H1 (cell line): Measurements from ENCODE around the gene APOBEC2. TPM values are rescaled to one million over a fixed set of nuclear protein-coding genes. Genes with fewer than 3 reads are reported as not detected.

Source experiments
- CTCF ChIA-PET: fragments of 300-600 bp; sonication (Branson Sonifier 250); formaldehyde crosslinking; loops from one replicate; lab custom pipeline; 2021; ENCODE audit not compliant: partially characterized antibody; lab: Charles Lee
- POLR2A ChIA-PET: fragments of 300-600 bp; sonication (Branson Sonifier 250); formaldehyde crosslinking; loops from one replicate; lab custom pipeline; 2021; ENCODE audit warnings: inconsistent platforms; ENCODE audit not compliant: partially characterized antibody; lab: Charles Lee
- DNase-seq, 2 experiments: peaks; one replicate each; pipeline versions ENCODE4 v3.0.0 to v3.0.0-alpha.2; 2010 to 2022; ENCODE audit warnings: low spot score in 2 of 2, low read depth in 1 of 2, mixed read lengths in 1 of 2
- FAIRE-seq: peaks from 2 replicates; lab custom pipeline; 2011; peaks lifted over from hg19 to GRCh38; lab: Jason Lieb, UNC
- H2AFZ ChIP-seq: 2 replicates; pipeline ENCODE4 v1.8.1; 2012; ENCODE audit warnings: low read length, inconsistent platforms
- H2AK5ac ChIP-seq: 2 replicates; pipeline ENCODE4 v1.6.1; 2013; ENCODE audit warnings: low read depth, low read length
- H2BK120ac ChIP-seq: replicated peaks from 2 replicates; pipeline ENCODE3; 2013; ENCODE audit warnings: low read depth, low read length, inconsistent platforms
- H2BK12ac ChIP-seq: 2 replicates; pipeline ENCODE4 v1.6.1; 2013; ENCODE audit warnings: low read depth, low read length
- H2BK15ac ChIP-seq: 2 replicates; pipeline ENCODE4 v1.6.1; 2013; ENCODE audit warnings: low read length
- H2BK20ac ChIP-seq: 2 replicates; pipeline ENCODE4 v1.6.1; 2013; ENCODE audit warnings: low read length
- H2BK5ac ChIP-seq: 2 replicates; pipeline ENCODE4 v1.6.1; 2013; ENCODE audit warnings: low read depth, low read length
- H3K14ac ChIP-seq: 2 replicates; pipeline ENCODE4 v1.6.1; 2013; ENCODE audit warnings: inconsistent platforms; ENCODE audit not compliant: insufficient read length
- H3K18ac ChIP-seq: 2 replicates; pipeline ENCODE4 v1.6.1; 2013; ENCODE audit warnings: low read length; ENCODE audit errors: extremely low read depth
- H3K23ac ChIP-seq: 2 replicates; pipeline ENCODE4 v1.6.1; 2013; ENCODE audit warnings: inconsistent platforms; ENCODE audit not compliant: insufficient read length
- H3K23me2 ChIP-seq: 2 replicates; pipeline ENCODE4 v1.6.1; 2013; ENCODE audit warnings: low read depth, low read length
- H3K27ac ChIP-seq: 2 replicates; pipeline ENCODE4 v1.6.1; 2011; ENCODE audit warnings: low read depth, low read length, inconsistent platforms
- H3K27me3 ChIP-seq, 4 experiments: replicated peaks in 1 of 4; 1 replicate in 1 of 4; 2 replicates in 3 of 4; pipeline versions ENCODE4 v1.6.1 to v1.8.1; 2011 to 2013; ENCODE audit warnings: low read length in 3 of 4, mild to moderate bottlenecking in 3 of 4, inconsistent platforms in 2 of 4, mixed read lengths in 2 of 4, moderate library complexity in 1 of 4; ENCODE audit not compliant: control insufficient read depth in 3 of 4, insufficient read depth in 3 of 4; ENCODE audit errors: extremely low read depth in 1 of 4
- H3K36me3 ChIP-seq, 4 experiments: 2 replicates each; pipeline versions ENCODE4 v1.6.1 to v1.8.1; 2011 to 2013; ENCODE audit warnings: mild to moderate bottlenecking in 4 of 4, low read length in 3 of 4, moderate library complexity in 2 of 4, control low read depth in 1 of 4, inconsistent platforms in 1 of 4; ENCODE audit not compliant: insufficient read depth in 4 of 4, control insufficient read depth in 2 of 4
- H3K4ac ChIP-seq: replicated peaks from 2 replicates; pipeline ENCODE3; 2013; ENCODE audit warnings: low read length, low read depth, mixed read lengths, inconsistent platforms; ENCODE audit not compliant: insufficient read length
- H3K4me1 ChIP-seq, 4 experiments: replicated peaks in 1 of 4; 1 replicate in 1 of 4; 2 replicates in 3 of 4; pipeline versions ENCODE4 v1.6.1 to v1.8.1; 2011 to 2013; ENCODE audit warnings: low read length in 3 of 4, inconsistent platforms in 2 of 4, mixed read lengths in 1 of 4; ENCODE audit not compliant: insufficient read depth in 4 of 4, control insufficient read depth in 3 of 4
- H3K4me2 ChIP-seq, 2 experiments: 2 replicates each; pipeline versions ENCODE4 v1.6.1 to v1.8.1; 2011 to 2013; ENCODE audit warnings: low read depth in 2 of 2, low read length in 2 of 2, control low read depth in 1 of 2, inconsistent platforms in 1 of 2, mild to moderate bottlenecking in 1 of 2; ENCODE audit not compliant: insufficient read depth in 1 of 2
- H3K4me3 ChIP-seq, 4 experiments: fragments of 200-600, 300-600 bp in 1 of 4; sonication (generic), shearing (Covaris generic), sonication (Bioruptor Twin) in 1 of 4; 2 replicates each; pipeline versions ENCODE4 v1.5.1 to v1.8.1; 2011 to 2016; ENCODE audit warnings: low read length in 4 of 4, low read depth in 3 of 4, control low read depth in 2 of 4, inconsistent platforms in 2 of 4, mild to moderate bottlenecking in 2 of 4, mixed read lengths in 1 of 4, moderate library complexity in 1 of 4; ENCODE audit not compliant: insufficient read depth in 2 of 4; ENCODE audit errors: extremely low read depth in 1 of 4
- H3K56ac ChIP-seq: replicated peaks from 2 replicates; pipeline ENCODE3; 2013; ENCODE audit warnings: low read depth, mild to moderate bottlenecking, mixed read lengths, low read length, inconsistent platforms; ENCODE audit not compliant: insufficient read length
- H3K79me1 ChIP-seq: 2 replicates; pipeline ENCODE4 v1.6.1; 2013; ENCODE audit warnings: low read depth, low read length, control low read depth
- H3K79me2 ChIP-seq, 2 experiments: 2 replicates each; pipeline versions ENCODE4 v1.6.1 to v1.8.1; 2012 to 2013; ENCODE audit warnings: low read length in 2 of 2, mild to moderate bottlenecking in 2 of 2, inconsistent platforms in 1 of 2; ENCODE audit not compliant: insufficient read depth in 2 of 2, control insufficient read depth in 1 of 2
- H3K9ac ChIP-seq, 4 experiments: replicated peaks in 1 of 4; 1 replicate in 1 of 4; 2 replicates in 3 of 4; pipeline versions ENCODE4 v1.6.1 to v1.8.1; 2011 to 2013; ENCODE audit warnings: low read depth in 3 of 4, low read length in 3 of 4, control low read depth in 2 of 4, mild to moderate bottlenecking in 2 of 4, moderate library complexity in 2 of 4, inconsistent platforms in 1 of 4; ENCODE audit errors: extremely low read depth in 1 of 4
- H3K9me3 ChIP-seq, 2 experiments: 2 replicates each; pipeline versions ENCODE4 v1.6.1 to v1.8.1; 2012 to 2013; ENCODE audit warnings: mild to moderate bottlenecking in 2 of 2, moderate library complexity in 2 of 2, control low read depth in 1 of 2, inconsistent platforms in 1 of 2, low read depth in 1 of 2, low read length in 1 of 2, mixed read lengths in 1 of 2; ENCODE audit not compliant: insufficient read depth in 2 of 2
- H4K20me1 ChIP-seq, 2 experiments: replicated peaks in 1 of 2; 2 replicates each; pipeline versions ENCODE3 to v1.8.1; 2011 to 2013; ENCODE audit warnings: inconsistent platforms in 2 of 2, low read length in 2 of 2, mild to moderate bottlenecking in 1 of 2; ENCODE audit not compliant: insufficient read depth in 2 of 2, control insufficient read depth in 1 of 2
- H4K5ac ChIP-seq: 2 replicates; pipeline ENCODE4 v1.6.1; 2013; ENCODE audit warnings: low read length, low read depth, mixed read lengths, inconsistent platforms; ENCODE audit not compliant: insufficient read length
- H4K8ac ChIP-seq: 2 replicates; pipeline ENCODE4 v1.8.0; 2013; ENCODE audit warnings: mild to moderate bottlenecking, moderate library complexity, low read length, inconsistent platforms; ENCODE audit not compliant: insufficient read depth; ENCODE audit errors: extremely low read depth
- H4K91ac ChIP-seq: replicated peaks from 2 replicates; pipeline ENCODE3; 2013; ENCODE audit warnings: low read length, mixed read lengths, inconsistent platforms; ENCODE audit not compliant: insufficient read length
- BCL11A ChIP-seq, 2 experiments: IDR thresholded peaks; one replicate each; pipeline ENCODE4 v1.6.1; 2011; ENCODE audit warnings: low read depth in 2 of 2, low read length in 2 of 2, mild to moderate bottlenecking in 2 of 2
- CBX5 ChIP-seq: fragments of 300-800, 300-1000 bp; sonication (generic); IDR thresholded peaks from 2 replicates; pipeline ENCODE4 v1.7.1; 2016; ENCODE audit warnings: antibody characterized with exemption, low read length, low read depth
- CTCF ChIP-seq, 3 experiments: IDR thresholded peaks; 1 replicate in 2 of 3; 2 replicates in 1 of 3; pipeline versions ENCODE4 v1.5.1 to v1.6.1; 2011; ENCODE audit warnings: low read length in 3 of 3, mild to moderate bottlenecking in 3 of 3, inconsistent platforms in 2 of 3, low read depth in 1 of 3, moderate library complexity in 1 of 3; ENCODE audit not compliant: insufficient read depth in 1 of 3; ENCODE audit errors: control extremely low read depth in 1 of 3
- EGR1 ChIP-seq: IDR thresholded peaks from 2 replicates; pipeline ENCODE4 v1.6.1; 2011; ENCODE audit warnings: low read depth, low read length, borderline replicate concordance
- NRF1 ChIP-seq: IDR thresholded peaks from 2 replicates; pipeline ENCODE4 v1.6.1; 2011; ENCODE audit warnings: mild to moderate bottlenecking, low read depth, low read length, improper control_type of control experiment
- RAD21 ChIP-seq, 2 experiments: IDR thresholded peaks in 1 of 2; conservative IDR thresholded peaks in 1 of 2; 2 replicates each; pipeline ENCODE4 v1.6.1; 2011; ENCODE audit warnings: low read depth in 2 of 2, low read length in 2 of 2, improper control_type of control experiment in 1 of 2, inconsistent platforms in 1 of 2, mild to moderate bottlenecking in 1 of 2, moderate library complexity in 1 of 2
- SIX5 ChIP-seq: IDR thresholded peaks from 2 replicates; pipeline ENCODE4 v1.6.1; 2011; ENCODE audit warnings: mild to moderate bottlenecking, low read depth, low read length
- SP1 ChIP-seq: IDR thresholded peaks from 2 replicates; pipeline ENCODE4 v1.6.1; 2011; ENCODE audit warnings: low read depth, low read length
- WGBS, 2 experiments: shearing (Covaris generic) in 1 of 2; methylation state at CpG; one replicate each; pipeline versions ENCODE4 v1.1.6 to v1.1.7; 2013 to 2015; ENCODE audit warnings: low lambda C conversion rate in 2 of 2, mixed read lengths in 2 of 2, inconsistent platforms in 1 of 2, low coverage in 1 of 2, missing lambda C conversion rate in 1 of 2; ENCODE audit not compliant: insufficient replicate concordance in 2 of 2, insufficient coverage in 1 of 2, insufficient read length in 1 of 2; ENCODE audit errors: extremely low coverage in 1 of 2, missing lambda C conversion rate in 1 of 2; 5-methylcytosine and 5-hydroxymethylcytosine counted together
- polyA plus RNA-seq, 7 experiments: library from polyadenylated mRNA; depleted of rRNA in 3 of 7; stranded (reverse) in 5 of 7; unstranded in 2 of 7; fragments of >200 nt in 5 of 7; fragments of 200-250 nt in 2 of 7; gene quantifications; 1 replicate in 5 of 7; 2 replicates in 1 of 7; 4 replicates in 1 of 7; pipeline versions ENCODE4 v1.2.1 to v1.2.3, GENCODE V29; 2011 to 2013; ENCODE audit warnings: missing spikeins in 2 of 7, mixed read lengths in 2 of 7
- total RNA-seq: library from RNA; stranded (reverse); fragmentation: NEBNext Ultra II Directional; extraction: Animal tissue kit (Norgen Biotek cat#: 25700); gene quantifications from 2 replicates; pipeline ENCODE4 v1.2.1, GENCODE V29; 2021

Gene APOBEC2
- total and polyA plus RNA-seq, 2 of the 8 experiments (the other 6 are each of a cell fraction or from before 2014, with no cell fraction given), result not detected

GRCh38 chr6:41039060-41039998 is 13.7 kb upstream of the APOBEC2 start, which contains the start of gene UNC5CL:
Gene UNC5CL (minus strand): TSS chr6:41039221. CDS start chr6:41035074, 4,147 bp downstream.
- H3K23me2 ChIP-seq, result no peaks in the 10 kb centered on the region
- no peak within 1 kb of the TSS for H2BK20ac ChIP-seq
- no peak within 1 kb of the TSS for H3K14ac ChIP-seq
- H3K23ac ChIP-seq, result no peak within 1 kb of the TSS
- DNase-seq (peak in 1 of 2 experiments; percentile 84), FAIRE-seq (peak; percentile 74)
- no peaks in the 10 kb centered on the region for H4K20me1 ChIP-seq
- H4K5ac ChIP-seq, result no peak within 1 kb of the TSS
- no peak within 1 kb of the TSS for H2BK5ac ChIP-seq
- ChIA-PET POLR2A (interaction anchor here (1.0 to 1.6 kb wide), 3 partner anchors 10 to 42 kb away, joined by 3 to 5 read pairs (median 4); no protein-coding TSS in a partner anchor), CTCF (interaction anchor here (0.7 to 6.0 kb wide), 43 partner anchors 7 to 661 kb away, joined by 3 to 80 read pairs (median 4); partner anchors contain the start of gene APOBEC2)
- no peaks in the 10 kb centered on the region for H3K79me2 ChIP-seq
- no peak within 1 kb of the TSS for H3K56ac ChIP-seq
- no peak within 1 kb of the TSS for H4K91ac ChIP-seq
- H3K4me3 ChIP-seq, result no peak within 1 kb of the TSS
- H3K27ac ChIP-seq, result no peak within 1 kb of the TSS
- H3K4me2 ChIP-seq, result no peak within 1 kb of the TSS; a peak in 1 of 4 replicates
- H4K8ac ChIP-seq, result no peak within 1 kb of the TSS
- H2BK120ac ChIP-seq, result no peak within 1 kb of the TSS
- H3K36me3 ChIP-seq, result no peaks in the 10 kb centered on the region
- no peak within 1 kb of the TSS; a peak in 1 of 7 replicates for H3K9ac ChIP-seq
- H3K4ac ChIP-seq, result no peak within 1 kb of the TSS
- H3K9me3 ChIP-seq, result no peaks in the 10 kb centered on the region
- H3K27me3 ChIP-seq, result no peaks in the 10 kb centered on the region
- no peaks in the 10 kb centered on the region for H3K79me1 ChIP-seq
- 81% methylated on average over 10 of the region's 10 CpGs; no CpG with 5 or more reads in 1 of the 2 experiments for WGBS, 2 experiments
- peak within 1 kb of the TSS; percentile 49; the same call in 1 of the 2 replicates for H2BK15ac ChIP-seq
- peak within 1 kb of the TSS; percentile 9 for H3K18ac ChIP-seq
- H3K4me1 ChIP-seq, result peaks cover 0 to 4% (median 3%) of the 10 kb centered on the region in 4 experiments; a peak in 6 of 7 replicates
- H2AFZ ChIP-seq, result peak within 1 kb of the TSS; percentile 48; the same call in 1 of the 2 replicates
- H2BK12ac ChIP-seq, result no peak within 1 kb of the TSS
- H2AK5ac ChIP-seq, result no peak within 1 kb of the TSS; the same call in 1 of the 2 replicates
- TF ChIP-seq NRF1, result no peak
- no peak for TF ChIP-seq EGR1
- peak; percentile 83 to 89 (median 85) for TF ChIP-seq CTCF (IDR thresholded peaks at IDR 0.05; ENCODE audit: control extremely low read depth in 1 of 3, insufficient read depth in 1 of 3, low read depth in 1 of 3, low read length in 3 of 3)
- TF ChIP-seq SP1, result no peak
- TF ChIP-seq RAD21 (IDR thresholded peaks at IDR 0.05 in 1 of 2, conservative IDR thresholded peaks at IDR 0.05 in 1 of 2; ENCODE audit: low read depth in 2 of 2, low read length in 2 of 2), result peak; percentile 76 to 80
- no peak for TF ChIP-seq BCL11A (IDR thresholded peaks at IDR 0.05; ENCODE audit: low read depth in 2 of 2, low read length in 2 of 2)
- no peak for TF ChIP-seq SIX5
- no peak for TF ChIP-seq CBX5
